Thoracic aorta (tissue), 2 donors: ENCODE results near the gene CRACR2B. TPM values are rescaled to one million over a fixed set of nuclear protein-coding genes. Genes with fewer than 3 reads are reported as not detected.

Source experiments
- ATAC-seq: fragments of 150-250 bp; one replicate; pipeline ENCODE4 v1.8.0; 2017; ENCODE audit warnings: low read depth; ENCODE audit not compliant: insufficient number of reproducible peaks, low FRiP score
- DNase-seq: peaks from one replicate; pipeline ENCODE4 v3.0.0-alpha.2; 2020; ENCODE audit warnings: low spot score
- H3K27ac ChIP-seq, 2 donors: fragments of 200-600 bp; sonication (generic); 1 replicate in 1 of 2; 2 replicates in 1 of 2; pipeline ENCODE4 v1.5.1; 2016; ENCODE audit warnings: mild to moderate bottlenecking in 2 of 2, moderate library complexity in 2 of 2
- H3K27me3 ChIP-seq: fragments of 200-600 bp; sonication (generic); replicated peaks from 2 replicates; pipeline ENCODE4 v1.6.0; 2016; ENCODE audit warnings: mild to moderate bottlenecking; ENCODE audit not compliant: insufficient read depth
- H3K36me3 ChIP-seq: fragments of 200-600 bp; sonication (generic); one replicate; pipeline ENCODE4 v1.5.1; 2016
- H3K4me1 ChIP-seq, 2 donors: fragments of 200-600 bp; sonication (generic); 1 replicate in 1 of 2; 2 replicates in 1 of 2; pipeline versions ENCODE4 v1.5.1 to v1.6.0; 2016; ENCODE audit warnings: low read depth in 2 of 2, mild to moderate bottlenecking in 1 of 2; ENCODE audit not compliant: control insufficient read depth in 1 of 2
- H3K4me3 ChIP-seq: fragments of 200-600 bp; sonication (generic); 2 replicates; pipeline ENCODE4 v1.5.1; 2016; ENCODE audit warnings: mild to moderate bottlenecking
- H3K9me3 ChIP-seq: fragments of 200-600 bp; sonication (generic); 2 replicates; pipeline ENCODE4 v1.5.1; 2016
- total RNA-seq, 2 donors: library from RNA; depleted of rRNA; stranded (reverse); fragments of >200 nt; gene quantifications; one replicate each; pipeline versions ENCODE4 v1.1.0 to v1.2.3, GENCODE V29; 2016
- TF ChIP-seq, protein P1 (sequence below): fragments of 200-600 bp; sonication (generic); IDR thresholded peaks from one replicate; pipeline ENCODE4 v1.5.1; 2019; ENCODE audit warnings: antibody characterized with exemption

Gene CRACR2B
- total RNA-seq, 2 donors from 2014 or later, result 9.6 to 11.6 TPM

DNA sequence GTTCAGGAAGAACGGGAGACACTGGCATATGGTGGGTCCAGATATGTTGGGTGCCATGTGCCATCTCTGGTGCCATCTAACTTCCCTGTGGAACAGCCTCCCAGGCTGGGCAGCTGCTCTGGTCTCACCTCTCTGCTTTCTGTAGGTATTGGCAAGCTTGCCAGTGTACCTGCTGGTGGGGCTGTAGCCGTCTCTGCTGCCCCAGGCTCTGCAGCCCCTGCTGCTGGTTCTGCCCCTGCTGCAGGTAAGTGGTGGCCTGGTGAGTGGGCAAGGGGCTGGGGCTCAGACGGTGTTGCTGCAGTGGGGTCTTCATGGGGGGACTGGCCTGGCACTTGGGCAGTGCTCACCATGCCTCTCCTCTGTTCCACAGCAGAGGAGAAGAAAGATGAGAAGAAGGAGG is 15.3 kb upstream of the CRACR2B start:
- no peak for DNase-seq
- Histone ChIP-seq H3K27me3 (no peaks in the 10 kb centered on the region), H3K4me3 (no peak overlapping the region), H3K9me3 (no peaks in the 10 kb centered on the region), H3K4me1 (peaks cover 13 to 30% of the 10 kb centered on the region in 2 donors), H3K36me3 (peaks cover 30% of the 10 kb centered on the region), H3K27ac (no peak overlapping the region)
- TF ChIP-seq, protein P1, sequence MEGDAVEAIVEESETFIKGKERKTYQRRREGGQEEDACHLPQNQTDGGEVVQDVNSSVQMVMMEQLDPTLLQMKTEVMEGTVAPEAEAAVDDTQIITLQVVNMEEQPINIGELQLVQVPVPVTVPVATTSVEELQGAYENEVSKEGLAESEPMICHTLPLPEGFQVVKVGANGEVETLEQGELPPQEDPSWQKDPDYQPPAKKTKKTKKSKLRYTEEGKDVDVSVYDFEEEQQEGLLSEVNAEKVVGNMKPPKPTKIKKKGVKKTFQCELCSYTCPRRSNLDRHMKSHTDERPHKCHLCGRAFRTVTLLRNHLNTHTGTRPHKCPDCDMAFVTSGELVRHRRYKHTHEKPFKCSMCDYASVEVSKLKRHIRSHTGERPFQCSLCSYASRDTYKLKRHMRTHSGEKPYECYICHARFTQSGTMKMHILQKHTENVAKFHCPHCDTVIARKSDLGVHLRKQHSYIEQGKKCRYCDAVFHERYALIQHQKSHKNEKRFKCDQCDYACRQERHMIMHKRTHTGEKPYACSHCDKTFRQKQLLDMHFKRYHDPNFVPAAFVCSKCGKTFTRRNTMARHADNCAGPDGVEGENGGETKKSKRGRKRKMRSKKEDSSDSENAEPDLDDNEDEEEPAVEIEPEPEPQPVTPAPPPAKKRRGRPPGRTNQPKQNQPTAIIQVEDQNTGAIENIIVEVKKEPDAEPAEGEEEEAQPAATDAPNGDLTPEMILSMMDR, result no peak
- ATAC-seq, result no peak

DNA sequence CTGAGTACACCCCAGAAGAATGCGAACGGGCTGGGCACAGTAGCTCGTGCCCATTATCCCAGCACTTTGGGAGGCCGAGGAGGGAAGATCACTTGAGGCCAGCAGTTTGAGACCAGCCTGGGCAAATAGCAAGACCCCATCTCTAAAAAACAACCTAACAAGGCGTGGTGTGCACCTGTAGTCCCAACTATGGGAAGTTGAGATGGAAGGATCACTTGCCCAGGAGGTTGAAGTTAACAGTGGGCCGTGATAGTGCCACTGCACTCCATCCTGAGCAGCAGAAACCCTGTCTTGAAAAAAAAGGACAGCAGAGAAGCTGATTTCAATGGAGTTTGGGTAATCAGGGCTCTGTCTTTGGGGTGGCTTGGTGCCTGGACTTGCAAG is 14.7 kb upstream of the CRACR2B start:
- Histone ChIP-seq H3K9me3 (no peaks in the 10 kb centered on the region), H3K36me3 (peaks cover 30% of the 10 kb centered on the region), H3K27ac (no peak overlapping the region), H3K27me3 (no peaks in the 10 kb centered on the region), H3K4me3 (no peak overlapping the region), H3K4me1 (peaks cover 13 to 27% of the 10 kb centered on the region in 2 donors)
- DNase-seq (no peak), ATAC-seq (no peak)
- TF ChIP-seq, protein P1, result no peak

DNA sequence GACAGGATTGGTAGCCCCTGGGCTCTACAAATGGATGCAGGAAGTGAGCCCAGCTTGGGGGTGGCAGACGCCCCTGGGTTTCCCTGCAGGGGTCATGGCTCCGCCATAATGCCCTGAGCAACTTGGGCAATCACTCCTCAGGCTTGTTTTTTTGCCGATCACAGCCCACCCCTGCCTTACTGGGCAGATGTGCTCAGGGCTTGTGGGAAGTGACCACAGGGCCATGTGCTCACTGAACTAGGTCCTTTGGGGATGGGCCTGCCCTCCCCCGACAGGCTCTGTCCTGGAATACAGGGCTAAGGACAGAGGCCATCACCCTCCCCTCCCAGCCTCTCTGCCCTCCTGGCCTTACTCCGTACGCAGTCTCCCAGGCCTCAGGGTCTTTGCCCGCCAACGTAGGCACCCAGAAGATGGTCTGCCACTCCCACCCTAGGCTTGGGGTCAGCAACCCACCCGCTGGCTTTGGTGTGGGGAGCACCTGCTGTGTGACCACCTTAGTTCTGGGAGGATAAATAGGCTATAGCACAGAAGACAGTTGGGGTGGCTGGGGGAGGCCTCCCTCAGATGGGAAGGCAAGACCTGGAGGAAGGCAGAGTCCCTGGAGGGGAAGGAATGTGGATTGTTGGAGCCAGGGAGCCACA is 14.1 kb upstream of the CRACR2B start:
- H3K27me3 ChIP-seq, result no peaks in the 10 kb centered on the region
- DNase-seq (no peak), ATAC-seq (no peak)
- no peak overlapping the region for H3K4me3 ChIP-seq
- H3K9me3 ChIP-seq, result no peaks in the 10 kb centered on the region
- TF ChIP-seq, protein P1, result no peak
- peaks cover 11 to 25% of the 10 kb centered on the region in 2 donors for H3K4me1 ChIP-seq
- no peak overlapping the region for H3K27ac ChIP-seq
- H3K36me3 ChIP-seq, result peaks cover 30% of the 10 kb centered on the region

DNA sequence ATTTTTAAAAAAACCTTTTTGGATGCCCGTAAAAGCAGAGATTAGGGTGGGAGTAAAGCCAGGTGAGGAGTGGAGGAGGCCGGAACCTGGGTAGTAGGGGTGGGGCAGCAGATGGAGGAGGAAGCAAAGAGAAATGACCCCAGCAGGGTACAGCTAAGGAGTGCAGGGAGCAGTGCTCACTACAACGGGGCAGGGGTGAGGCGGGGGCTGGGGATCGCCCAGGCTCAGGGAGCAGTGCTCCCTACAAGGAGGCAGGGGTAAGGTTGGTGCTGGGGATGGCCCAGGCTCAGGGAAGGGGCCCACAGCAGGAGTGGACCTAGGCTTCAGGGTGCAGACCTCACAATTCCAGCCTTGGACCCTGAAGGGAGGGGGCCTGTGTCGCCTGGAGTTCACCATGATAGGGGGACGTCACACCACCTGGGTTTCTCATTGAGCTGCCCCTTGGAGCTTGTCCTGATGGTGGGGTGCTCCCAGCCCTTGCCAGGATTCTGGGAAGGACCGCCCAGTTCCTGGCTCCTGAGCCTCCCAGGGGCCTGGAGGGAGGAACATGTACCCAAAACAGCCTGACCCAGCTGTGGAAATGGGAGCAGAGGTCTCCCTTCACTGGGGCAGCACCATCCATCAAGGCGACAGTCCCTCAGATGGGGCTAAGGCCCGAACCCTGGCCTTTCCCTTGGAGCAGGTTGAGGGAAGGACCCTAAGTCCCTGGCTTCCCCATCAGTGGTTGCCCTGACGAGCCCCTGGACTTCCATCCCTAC is 11.9 kb upstream of the CRACR2B start:
- Histone ChIP-seq H3K4me3 (no peak overlapping the region), H3K4me1 (peaks cover 15 to 24% of the 10 kb centered on the region in 2 donors), H3K9me3 (no peaks in the 10 kb centered on the region), H3K36me3 (peaks cover 30% of the 10 kb centered on the region), H3K27me3 (no peaks in the 10 kb centered on the region), H3K27ac (no peak overlapping the region)
- TF ChIP-seq, protein P1, result no peak
- ATAC-seq (no peak), DNase-seq (no peak)

DNA sequence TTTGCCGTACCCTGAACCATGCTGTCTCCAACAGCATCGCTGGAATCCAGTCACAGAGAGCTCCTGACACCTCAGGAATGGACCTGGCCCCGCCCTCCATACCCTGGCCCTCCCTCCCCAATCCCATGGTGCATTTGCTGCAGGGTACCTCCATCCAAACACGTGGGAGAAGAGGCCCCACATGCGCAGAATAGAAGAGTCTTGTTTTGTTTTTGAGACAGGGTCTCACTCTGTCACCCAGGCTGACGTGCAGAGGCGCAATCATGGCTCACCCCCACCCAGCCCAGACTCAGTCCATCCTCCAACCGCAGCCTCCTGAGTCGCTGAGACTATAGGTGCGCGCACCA is 11.3 kb upstream of the CRACR2B start:
- ATAC-seq (no peak), DNase-seq (no peak)
- Histone ChIP-seq H3K4me3 (no peak overlapping the region), H3K27ac (no peak overlapping the region), H3K36me3 (peaks cover 28% of the 10 kb centered on the region), H3K4me1 (peaks cover 15 to 23% of the 10 kb centered on the region in 2 donors), H3K9me3 (no peaks in the 10 kb centered on the region), H3K27me3 (no peaks in the 10 kb centered on the region)
- TF ChIP-seq, protein P1, result no peak
